CD14-positive monocyte (primary cell): ENCODE results near the gene CMSS1. TPM values are rescaled to one million over a fixed set of nuclear protein-coding genes. Genes with fewer than 3 reads are reported as not detected.

ENCODE experiments used
- DNase-seq, 3 donors: peaks; one replicate each; pipeline ENCODE4 v3.0.0-alpha.2; 2011 to 2022
- H2AFZ ChIP-seq: 2 replicates; pipeline ENCODE4 v1.6.0; 2012; ENCODE audit warnings: mild to moderate bottlenecking, low read depth, low read length, inconsistent platforms; ENCODE audit not compliant: insufficient read depth, poor library complexity, severe bottlenecking
- H3K27ac ChIP-seq, 2 donors: 1 replicate in 1 of 2; 2 replicates in 1 of 2; pipeline ENCODE4 v1.5.1; 2012 to 2013; ENCODE audit warnings: low read length in 2 of 2, control low read depth in 1 of 2, inconsistent platforms in 1 of 2, low read depth in 1 of 2, mild to moderate bottlenecking in 1 of 2
- H3K27me3 ChIP-seq, 2 donors: one replicate each; pipeline versions ENCODE4 v1.6.0 to v1.6.1; 2011 to 2013; ENCODE audit warnings: low read length in 2 of 2; ENCODE audit not compliant: control insufficient read depth in 2 of 2, insufficient read depth in 2 of 2
- H3K36me3 ChIP-seq, 2 donors: replicated peaks in 1 of 2; 1 replicate in 1 of 2; 2 replicates in 1 of 2; pipeline versions ENCODE4 v1.5.1 to v1.6.1; 2012 to 2013; ENCODE audit warnings: low read length in 2 of 2, control low read depth in 1 of 2, inconsistent platforms in 1 of 2, mild to moderate bottlenecking in 1 of 2; ENCODE audit not compliant: insufficient read depth in 2 of 2, control insufficient read depth in 1 of 2
- H3K4me1 ChIP-seq, 2 donors: 1 replicate in 1 of 2; 2 replicates in 1 of 2; pipeline versions ENCODE4 v1.5.1 to v1.6.1; 2012 to 2013; ENCODE audit warnings: low read length in 2 of 2, control low read depth in 1 of 2, inconsistent platforms in 1 of 2, mild to moderate bottlenecking in 1 of 2, moderate library complexity in 1 of 2; ENCODE audit not compliant: insufficient read depth in 2 of 2, control insufficient read depth in 1 of 2
- H3K4me2 ChIP-seq: replicated peaks from 2 replicates; pipeline ENCODE3; 2012; ENCODE audit warnings: low read length, moderate library complexity, mild to moderate bottlenecking; ENCODE audit not compliant: poor library complexity, severe bottlenecking; ENCODE audit errors: extremely low read depth
- H3K4me3 ChIP-seq, 3 experiments: fragments of 200-600 bp in 1 of 3; sonication (generic) in 1 of 3; replicated peaks in 1 of 3; 1 replicate in 2 of 3; 2 replicates in 1 of 3; pipeline ENCODE4 v1.5.1; 2011 to 2013; ENCODE audit warnings: low read length in 3 of 3, mild to moderate bottlenecking in 3 of 3, control low read depth in 2 of 3, low read depth in 2 of 3, inconsistent platforms in 1 of 3, moderate library complexity in 1 of 3
- H3K79me2 ChIP-seq: 2 replicates; pipeline ENCODE4 v1.6.0; 2012; ENCODE audit warnings: mild to moderate bottlenecking, control low read depth, inconsistent platforms, low read length, moderate library complexity; ENCODE audit not compliant: insufficient read depth
- H3K9ac ChIP-seq: 2 replicates; pipeline ENCODE4 v1.6.0; 2017; ENCODE audit warnings: low read length, mild to moderate bottlenecking; ENCODE audit not compliant: insufficient read depth, poor library complexity, severe bottlenecking
- H3K9me3 ChIP-seq, 2 donors: replicated peaks in 1 of 2; 1 replicate in 1 of 2; 2 replicates in 1 of 2; pipeline versions ENCODE4 v1.5.1 to v1.6.1; 2012 to 2013; ENCODE audit warnings: low read length in 2 of 2, control low read depth in 1 of 2; ENCODE audit not compliant: control insufficient read depth in 1 of 2, insufficient read depth in 1 of 2
- H4K20me1 ChIP-seq: 2 replicates; pipeline ENCODE4 v1.6.0; 2012; ENCODE audit warnings: mild to moderate bottlenecking, low read length, control low read depth, moderate library complexity; ENCODE audit not compliant: insufficient read depth
- H3K27ac Mint-ChIP-seq, 7 donors: one replicate each; pipeline ENCODE4 v1.8.0; 2020; ENCODE audit warnings: mild to moderate bottlenecking in 7 of 7, mixed read lengths in 7 of 7, moderate library complexity in 6 of 7, inconsistent platforms in 2 of 7
- H3K27me3 Mint-ChIP-seq, 3 donors: one replicate each; pipeline ENCODE4 v1.8.0; 2021 to 2022; ENCODE audit warnings: low read depth in 3 of 3, mild to moderate bottlenecking in 3 of 3, mixed read lengths in 3 of 3, moderate library complexity in 3 of 3, inconsistent platforms in 1 of 3
- H3K36me3 Mint-ChIP-seq, 2 donors: one replicate each; pipeline ENCODE4 v1.8.0; 2020; ENCODE audit warnings: mixed read lengths in 2 of 2, inconsistent platforms in 1 of 2, mild to moderate bottlenecking in 1 of 2
- H3K4me1 Mint-ChIP-seq: one replicate; pipeline ENCODE4 v1.8.0; 2020; ENCODE audit warnings: mild to moderate bottlenecking, mixed read lengths
- H3K4me3 Mint-ChIP-seq, 2 donors: one replicate each; pipeline ENCODE4 v1.8.0; 2020; ENCODE audit warnings: mild to moderate bottlenecking in 2 of 2, mixed read lengths in 2 of 2, moderate library complexity in 1 of 2
- H3K9me3 Mint-ChIP-seq, 7 donors: one replicate each; pipeline ENCODE4 v1.8.0; 2020 to 2022; ENCODE audit warnings: mixed read lengths in 7 of 7, mild to moderate bottlenecking in 6 of 7, moderate library complexity in 6 of 7, inconsistent platforms in 2 of 7
- WGBS: methylation state at CpG from one replicate; pipeline ENCODE4 v1.1.5; 2013; ENCODE audit warnings: missing lambda C conversion rate; ENCODE audit not compliant: insufficient coverage; 5-methylcytosine and 5-hydroxymethylcytosine counted together
- intact Hi-C, 2 donors: fragments of 100-400 bp; cut with micrococcal nuclease; formaldehyde crosslinking; loops; one replicate each; pipeline versions ENCODE4 v1.15.0 to v1.15.1; 2023
- polyA plus RNA-seq, 3 donors: library from polyadenylated mRNA; depleted of rRNA in 1 of 3; unstranded in 2 of 3; stranded (reverse) in 1 of 3; fragments of 300-500 nt in 2 of 3; fragments of >200 nt in 1 of 3; fragmentation: Illumina TruSeq in 2 of 3; gene quantifications; 1 replicate in 2 of 3; 2 replicates in 1 of 3; pipeline ENCODE4 v1.2.3, GENCODE V29; 2012 to 2021
- TF ChIP-seq, protein P1 (sequence below): fragments of 200-600 bp; IDR thresholded peaks from one replicate; pipeline ENCODE4 v1.8.0; 2022; ENCODE audit warnings: antibody characterized with exemption, mild to moderate bottlenecking

The CMSS1 gene
- polyA plus RNA-seq, 3 donors = 1.1 to 3.6 (median 2.2) TPM

DNA sequence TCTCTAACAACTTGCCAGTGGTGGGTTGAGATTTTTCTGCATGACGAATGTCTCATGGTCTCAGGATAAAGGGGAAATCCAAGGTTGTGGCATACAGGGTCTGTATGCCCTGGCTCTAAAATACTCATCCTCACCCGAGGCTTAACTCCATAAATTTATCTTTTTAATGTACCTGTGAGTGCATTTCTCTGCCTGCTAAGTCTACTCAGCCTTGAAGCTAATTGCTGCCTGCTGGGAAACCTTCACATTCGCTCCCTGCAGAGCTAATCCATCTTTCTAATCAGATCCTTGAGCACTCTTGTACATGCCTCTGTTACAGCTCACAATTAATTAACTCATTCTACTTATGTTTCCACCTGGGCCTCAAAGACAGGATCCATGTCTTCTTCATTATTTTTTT is 93.8 kb downstream of the CMSS1 start:
- Histone ChIP-seq H3K79me2 (no peaks in the 10 kb centered on the region), H3K4me2 (no peak overlapping the region), H3K36me3 (no peaks in the 10 kb centered on the region), H3K9me3 (no peaks in the 10 kb centered on the region), H3K4me1 (no peaks in the 10 kb centered on the region), H2AFZ (no peak overlapping the region), H3K9ac (no peak overlapping the region), H3K27ac (no peak overlapping the region), H4K20me1 (no peaks in the 10 kb centered on the region), H3K4me3 (no peak overlapping the region), H3K27me3 (no peaks in the 10 kb centered on the region)
- Mint-ChIP-seq H3K36me3 (no peaks in the 10 kb centered on the region), H3K4me3 (no peak overlapping the region), H3K4me1 (peaks cover 6% of the 10 kb centered on the region), H3K9me3 (peaks cover 0 to 3% (median 0%) of the 10 kb centered on the region in 7 donors), H3K27ac (no peak overlapping the region), H3K27me3 (no peaks in the 10 kb centered on the region)
- intact Hi-C loops = no loop called here
- no peak for DNase-seq
- TF ChIP-seq, protein P1, sequence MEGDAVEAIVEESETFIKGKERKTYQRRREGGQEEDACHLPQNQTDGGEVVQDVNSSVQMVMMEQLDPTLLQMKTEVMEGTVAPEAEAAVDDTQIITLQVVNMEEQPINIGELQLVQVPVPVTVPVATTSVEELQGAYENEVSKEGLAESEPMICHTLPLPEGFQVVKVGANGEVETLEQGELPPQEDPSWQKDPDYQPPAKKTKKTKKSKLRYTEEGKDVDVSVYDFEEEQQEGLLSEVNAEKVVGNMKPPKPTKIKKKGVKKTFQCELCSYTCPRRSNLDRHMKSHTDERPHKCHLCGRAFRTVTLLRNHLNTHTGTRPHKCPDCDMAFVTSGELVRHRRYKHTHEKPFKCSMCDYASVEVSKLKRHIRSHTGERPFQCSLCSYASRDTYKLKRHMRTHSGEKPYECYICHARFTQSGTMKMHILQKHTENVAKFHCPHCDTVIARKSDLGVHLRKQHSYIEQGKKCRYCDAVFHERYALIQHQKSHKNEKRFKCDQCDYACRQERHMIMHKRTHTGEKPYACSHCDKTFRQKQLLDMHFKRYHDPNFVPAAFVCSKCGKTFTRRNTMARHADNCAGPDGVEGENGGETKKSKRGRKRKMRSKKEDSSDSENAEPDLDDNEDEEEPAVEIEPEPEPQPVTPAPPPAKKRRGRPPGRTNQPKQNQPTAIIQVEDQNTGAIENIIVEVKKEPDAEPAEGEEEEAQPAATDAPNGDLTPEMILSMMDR = no peak
- 81% methylated on average over 2 of the region's 3 CpGs for WGBS

DNA sequence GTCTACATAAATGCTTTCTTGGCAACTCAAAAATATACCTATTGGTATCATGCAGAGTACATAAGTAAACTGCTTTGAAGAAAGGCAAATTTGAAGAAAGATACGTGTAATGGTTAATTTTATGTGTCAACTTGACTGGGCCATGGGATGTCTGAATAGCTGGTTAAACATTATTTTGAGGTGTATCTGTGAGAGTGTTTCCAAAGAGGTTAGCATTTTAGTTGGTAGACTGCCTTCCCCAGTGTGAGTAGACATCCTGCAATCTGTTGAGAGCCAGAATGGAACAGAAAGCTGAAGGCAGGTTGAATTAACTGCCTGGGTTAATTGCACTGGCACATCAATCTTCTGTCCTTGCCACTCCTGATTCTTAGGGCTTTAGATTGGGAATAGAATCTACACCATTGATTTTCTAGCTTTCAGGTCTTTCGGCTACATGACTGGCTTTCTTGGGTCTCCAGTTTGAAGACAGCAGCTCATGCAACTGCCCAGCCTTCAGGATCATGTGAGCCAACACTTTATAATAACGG is 98.3 kb downstream of the CMSS1 start:
- DNase-seq = no peak
- intact Hi-C loops = no loop called here
- H3K9me3 ChIP-seq = no peaks in the 10 kb centered on the region
- no peak overlapping the region for H3K9ac ChIP-seq
- Mint-ChIP-seq H3K4me1 (peaks cover 13% of the 10 kb centered on the region), H3K9me3 (peaks cover 0 to 3% (median 0%) of the 10 kb centered on the region in 7 donors), H3K36me3 (no peaks in the 10 kb centered on the region), H3K4me3 (no peak overlapping the region), H3K27ac (no peak overlapping the region), H3K27me3 (no peaks in the 10 kb centered on the region)
- TF ChIP-seq, protein P1 = no peak
- H3K79me2 ChIP-seq = no peaks in the 10 kb centered on the region
- no peak overlapping the region for H3K27ac ChIP-seq
- H3K36me3 ChIP-seq = no peaks in the 10 kb centered on the region
- H3K4me2 ChIP-seq = no peak overlapping the region
- WGBS = 89% methylated on average over 3 of the region's 3 CpGs
- no peaks in the 10 kb centered on the region for H3K27me3 ChIP-seq
- peaks cover 5% of the 10 kb centered on the region in 2 donors for H3K4me1 ChIP-seq
- no peaks in the 10 kb centered on the region for H4K20me1 ChIP-seq
- no peak overlapping the region for H3K4me3 ChIP-seq
- no peak overlapping the region for H2AFZ ChIP-seq
